T-helper 17 cell (primary cell): ENCODE results near the gene ALOX5. TPM values are rescaled to one million over a fixed set of nuclear protein-coding genes. Genes with fewer than 3 reads are reported as not detected.
A peak's percentile ranks its signal among the peaks of the same experiment; 100 is the strongest.
"Not testable (repeated sequence)": the region's sequence is repeated elsewhere in the genome, so short reads cannot be mapped to it uniquely, and the experiment has no call there.

Experiments
- ATAC-seq: fragments of 150-1000 bp; cut with Tn5 transposase; 2 replicates; pipeline ENCODE4 v1.10.0; 2021; ENCODE audit warnings: mild to moderate bottlenecking, moderate library complexity
- DNase-seq, 3 donors: peaks; one replicate each; pipeline versions ENCODE4 v3.0.0 to v3.0.0-alpha.2; 2020 to 2021
- H3K9me3 ChIP-seq: one replicate; pipeline ENCODE4 v1.7.0; 2013; ENCODE audit warnings: low read length, mild to moderate bottlenecking; ENCODE audit not compliant: control insufficient read depth, poor library complexity, severe bottlenecking
- H3K27ac Mint-ChIP-seq: one replicate; pipeline ENCODE4 v1.8.0; 2022; ENCODE audit warnings: mild to moderate bottlenecking, moderate library complexity, mixed read lengths
- H3K27me3 Mint-ChIP-seq: one replicate; pipeline ENCODE4 v1.8.0; 2022; ENCODE audit warnings: mixed read lengths
- H3K36me3 Mint-ChIP-seq: one replicate; pipeline ENCODE4 v1.8.0; 2022; ENCODE audit warnings: low read depth, mixed read lengths
- H3K4me1 Mint-ChIP-seq: one replicate; pipeline ENCODE4 v1.8.0; 2022; ENCODE audit warnings: mild to moderate bottlenecking, mixed read lengths
- H3K4me3 Mint-ChIP-seq: one replicate; pipeline ENCODE4 v1.8.0; 2022; ENCODE audit warnings: mild to moderate bottlenecking, moderate library complexity, mixed read lengths
- total RNA-seq, 4 donors: library from RNA in 2 of 4; stranded (reverse) in 2 of 4; gene quantifications; one replicate each; pipeline ENCODE4 v1.2.3 and lab custom pipeline; 2022 to 2026

The ALOX5 gene
- 10 to 100 TPM; 19.8 to 66.6 TPM for total RNA-seq
- total RNA-seq (lab: John Stamatoyannopoulos, UW), result 19.3 to 38.4 reads per million in 2 donors

DNA sequence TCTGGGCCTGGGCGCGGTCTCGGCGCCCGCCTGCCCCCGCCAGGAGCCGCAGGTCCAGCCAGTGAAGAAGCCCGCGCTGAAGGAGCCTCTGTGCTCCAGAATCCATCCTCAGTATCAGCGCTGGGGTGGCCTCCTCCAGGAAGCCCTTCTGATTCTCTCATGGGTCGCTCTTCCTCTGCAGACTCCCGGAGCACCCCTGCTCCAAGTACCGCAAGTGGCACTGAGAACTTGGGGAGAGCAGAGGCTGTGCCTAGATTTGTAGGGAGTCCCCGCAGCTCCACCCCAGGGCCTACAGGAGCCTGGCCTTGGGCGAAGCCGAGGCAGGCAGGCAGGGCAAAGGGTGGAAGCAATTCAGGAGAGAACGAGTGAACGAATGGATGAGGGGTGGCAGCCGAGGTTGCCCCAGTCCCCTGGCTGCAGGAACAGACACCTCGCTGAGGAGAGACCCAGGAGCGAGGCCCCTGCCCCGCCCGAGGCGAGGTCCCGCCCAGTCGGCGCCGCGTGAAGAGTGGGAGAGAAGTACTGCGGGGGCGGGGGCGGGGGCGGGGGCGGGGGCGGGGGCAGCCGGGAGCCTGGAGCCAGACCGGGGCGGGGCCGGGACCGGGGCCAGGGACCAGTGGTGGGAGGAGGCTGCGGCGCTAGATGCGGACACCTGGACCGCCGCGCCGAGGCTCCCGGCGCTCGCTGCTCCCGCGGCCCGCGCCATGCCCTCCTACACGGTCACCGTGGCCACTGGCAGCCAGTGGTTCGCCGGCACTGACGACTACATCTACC lies at the start of gene ALOX5:
Gene ALOX5 (plus strand): TSS at position 641 of the 774 bp plus-strand sequence. CDS start 64 bp downstream, at position 705.
- H3K36me3 Mint-ChIP-seq, result peaks cover 6% of the 10 kb centered on the region
- peaks cover 39% of the 10 kb centered on the region for H3K4me1 Mint-ChIP-seq
- peak within 1 kb of the TSS; percentile 74 for H3K27ac Mint-ChIP-seq
- no peaks in the 10 kb centered on the region for H3K9me3 ChIP-seq
- peak within 1 kb of the TSS; percentile 97 for H3K4me3 Mint-ChIP-seq
- H3K27me3 Mint-ChIP-seq, result peaks cover 7% of the 10 kb centered on the region
- ATAC-seq (peak; percentile 70), DNase-seq (peak; percentile 24 to 54 (median 47))

DNA sequence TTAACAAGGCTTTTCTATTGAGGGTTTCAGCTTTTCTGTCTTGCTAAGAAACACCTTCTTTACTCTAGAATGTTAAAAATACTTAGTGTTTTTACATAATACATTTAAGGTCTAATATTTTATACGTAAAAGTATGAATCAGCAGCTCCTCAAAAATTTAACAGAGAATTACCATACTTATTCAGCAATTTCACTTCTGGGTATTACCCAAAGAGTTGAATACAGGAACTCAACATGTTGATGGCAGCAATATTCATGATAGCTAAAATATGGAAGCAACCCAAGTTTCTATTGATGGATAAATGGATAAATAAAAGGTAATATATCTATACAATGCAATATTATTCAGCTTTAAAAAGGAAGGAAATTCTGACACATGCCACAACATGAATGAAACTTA lies 48.9 kb upstream of the ALOX5 start:
- H3K27me3 Mint-ChIP-seq, result no peaks in the 10 kb centered on the region
- no peak overlapping the region for H3K4me3 Mint-ChIP-seq
- ATAC-seq, result no peak
- no peaks in the 10 kb centered on the region for H3K9me3 ChIP-seq
- H3K27ac Mint-ChIP-seq, result no peak overlapping the region
- no peak for DNase-seq
- no peaks in the 10 kb centered on the region for H3K4me1 Mint-ChIP-seq
- peaks cover 2% of the 10 kb centered on the region for H3K36me3 Mint-ChIP-seq

DNA sequence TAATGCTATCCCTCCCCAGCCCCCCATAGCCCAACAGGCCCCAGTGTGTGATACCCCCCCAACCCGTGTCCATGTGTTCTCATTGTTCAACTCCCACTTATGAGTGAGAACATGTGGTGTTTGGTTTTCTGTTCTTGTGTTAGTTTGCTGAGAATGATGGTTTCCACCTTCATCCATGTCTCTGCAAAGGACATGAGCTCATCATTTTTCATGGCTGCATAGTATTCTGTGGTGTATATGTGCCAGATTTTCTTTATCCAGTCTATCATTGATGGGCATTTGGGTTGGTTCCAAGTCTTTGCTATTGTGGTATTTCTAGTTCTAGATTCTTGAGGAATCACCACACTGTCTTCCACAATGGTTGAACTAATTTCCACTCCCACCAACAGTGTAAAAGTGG lies 47.2 kb upstream of the ALOX5 start:
- not testable (repeated sequence) for H3K27ac Mint-ChIP-seq, H3K9me3 ChIP-seq, H3K36me3 Mint-ChIP-seq, H3K4me1 Mint-ChIP-seq, H3K27me3 Mint-ChIP-seq, DNase-seq, ATAC-seq, H3K4me3 Mint-ChIP-seq

DNA sequence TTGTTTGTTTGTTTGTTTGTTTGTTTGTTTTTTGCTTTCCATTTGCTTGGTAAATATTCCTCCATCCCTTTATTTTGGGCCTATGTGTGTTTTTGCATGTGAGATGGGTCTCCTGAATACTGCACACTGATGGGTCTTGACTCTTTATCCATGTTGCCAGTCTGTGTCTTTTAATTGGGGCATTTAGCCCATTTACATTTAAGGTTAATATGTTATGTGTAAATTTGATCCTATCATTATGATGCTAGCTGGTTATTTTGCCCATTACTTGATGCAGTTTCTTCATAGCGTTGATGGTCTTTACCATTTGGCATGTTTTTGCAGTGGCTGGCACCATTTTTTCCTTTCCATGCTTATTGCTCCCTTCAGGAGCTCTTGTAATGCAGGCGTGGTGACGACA lies 42.2 kb upstream of the ALOX5 start:
- not testable (repeated sequence) for DNase-seq, H3K9me3 ChIP-seq, H3K4me1 Mint-ChIP-seq, H3K27ac Mint-ChIP-seq, H3K27me3 Mint-ChIP-seq, ATAC-seq, H3K36me3 Mint-ChIP-seq, H3K4me3 Mint-ChIP-seq

DNA sequence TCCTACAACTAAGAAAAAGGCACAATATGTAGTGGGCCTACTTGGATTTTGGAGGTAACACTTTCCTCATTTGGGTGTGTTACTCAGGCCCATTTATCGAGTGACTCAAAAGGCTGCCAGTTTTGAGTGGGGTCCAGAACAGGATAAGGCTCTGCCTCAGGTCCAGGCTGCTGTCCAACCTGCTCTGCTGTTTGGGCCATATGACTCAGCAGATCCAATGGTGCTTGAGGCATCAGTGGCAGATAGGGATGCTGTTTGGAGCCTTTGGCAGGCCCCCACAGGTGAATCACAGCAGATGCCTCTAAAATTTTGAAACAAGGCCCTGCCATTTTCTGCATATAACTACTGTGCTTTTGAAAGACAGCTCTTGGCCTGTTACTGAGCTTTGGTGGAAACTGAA lies 34.1 kb upstream of the ALOX5 start:
- DNase-seq, result no peak
- no peak overlapping the region for H3K4me3 Mint-ChIP-seq
- ATAC-seq, result no peak
- no peak overlapping the region for H3K27ac Mint-ChIP-seq
- no peaks in the 10 kb centered on the region for H3K27me3 Mint-ChIP-seq
- no peaks in the 10 kb centered on the region for H3K9me3 ChIP-seq
- H3K4me1 Mint-ChIP-seq, result no peaks in the 10 kb centered on the region
- H3K36me3 Mint-ChIP-seq, result peaks cover 2% of the 10 kb centered on the region

- not testable (repeated sequence) for H3K36me3 Mint-ChIP-seq, DNase-seq, H3K27me3 Mint-ChIP-seq, H3K4me3 Mint-ChIP-seq, H3K27ac Mint-ChIP-seq, H3K9me3 ChIP-seq, H3K4me1 Mint-ChIP-seq, ATAC-seq
These were observed 33.6 kb upstream of the ALOX5 start for GRCh38 chr10:45340420-45340819.

- not testable (repeated sequence) for ATAC-seq, H3K4me1 Mint-ChIP-seq, H3K27me3 Mint-ChIP-seq, H3K9me3 ChIP-seq, H3K4me3 Mint-ChIP-seq, H3K27ac Mint-ChIP-seq, DNase-seq, H3K36me3 Mint-ChIP-seq
These were observed 27.2 kb upstream of the ALOX5 start for GRCh38 chr10:45346652-45347335.

DNA sequence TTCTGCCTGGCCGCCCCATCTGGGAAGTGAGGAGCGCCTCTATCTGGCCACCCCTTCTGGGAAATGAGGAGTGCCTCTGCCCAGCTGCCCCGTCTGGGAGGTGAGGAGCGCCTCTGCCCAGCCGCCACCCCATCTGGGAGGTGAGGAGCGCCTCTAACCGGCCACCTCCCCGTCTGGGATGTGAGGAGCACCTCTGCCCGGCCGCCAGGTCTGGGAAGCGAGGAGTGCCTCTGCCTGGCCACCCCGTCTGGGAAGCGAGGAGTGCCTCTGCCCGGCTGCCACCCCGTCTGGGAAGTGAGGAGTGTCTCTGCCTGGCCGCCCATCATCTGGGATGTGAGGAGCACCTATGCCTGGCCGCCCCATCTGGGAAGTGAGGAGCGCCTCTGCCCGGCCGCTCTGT lies 26.6 kb upstream of the ALOX5 start:
- H3K36me3 Mint-ChIP-seq, H3K9me3 ChIP-seq, H3K4me3 Mint-ChIP-seq, DNase-seq, H3K27ac Mint-ChIP-seq, H3K27me3 Mint-ChIP-seq, ATAC-seq, H3K4me1 Mint-ChIP-seq: not testable (repeated sequence)

- ATAC-seq, H3K36me3 Mint-ChIP-seq, H3K4me3 Mint-ChIP-seq, DNase-seq, H3K27ac Mint-ChIP-seq, H3K27me3 Mint-ChIP-seq, H3K9me3 ChIP-seq: not testable (repeated sequence)
- H3K4me1 Mint-ChIP-seq, result peaks cover 15% of the 10 kb centered on the region
These were observed 25.7 kb upstream of the ALOX5 start for GRCh38 chr10:45348196-45348765.

- DNase-seq (no peak), ATAC-seq (no peak)
- H3K4me1 Mint-ChIP-seq, result peaks cover 33% of the 10 kb centered on the region
- no peaks in the 10 kb centered on the region for H3K36me3 Mint-ChIP-seq
- H3K4me3 Mint-ChIP-seq, result no peak overlapping the region
- H3K9me3 ChIP-seq, result peaks cover 2% of the 10 kb centered on the region
- H3K27me3 Mint-ChIP-seq, result peaks cover 7% of the 10 kb centered on the region
- no peak overlapping the region for H3K27ac Mint-ChIP-seq
These were observed 20.8 kb upstream of the ALOX5 start for GRCh38 chr10:45353186-45353585.

GRCh38 chr10:45354261-45354660 lies 19.8 kb upstream of the ALOX5 start:
- Mint-ChIP-seq H3K4me1 (peaks cover 36% of the 10 kb centered on the region), H3K27ac (peak overlapping the region; percentile 2), H3K36me3 (no peaks in the 10 kb centered on the region), H3K4me3 (no peak overlapping the region), H3K27me3 (peaks cover 7% of the 10 kb centered on the region)
- no peaks in the 10 kb centered on the region for H3K9me3 ChIP-seq
- ATAC-seq, result no peak
- no peak for DNase-seq

GRCh38 chr10:45355494-45355893 lies 18.5 kb upstream of the ALOX5 start:
- Mint-ChIP-seq H3K36me3 (peaks cover 2% of the 10 kb centered on the region), H3K27ac (peak overlapping the region; percentile 2), H3K4me1 (peaks cover 38% of the 10 kb centered on the region), H3K4me3 (no peak overlapping the region), H3K27me3 (peaks cover 7% of the 10 kb centered on the region)
- DNase-seq, result no peak
- ATAC-seq, result no peak
- H3K9me3 ChIP-seq, result no peaks in the 10 kb centered on the region

- H3K9me3 ChIP-seq, H3K36me3 Mint-ChIP-seq, H3K27me3 Mint-ChIP-seq, H3K27ac Mint-ChIP-seq, H3K4me3 Mint-ChIP-seq, ATAC-seq, DNase-seq: not testable (repeated sequence)
- peaks cover 28% of the 10 kb centered on the region for H3K4me1 Mint-ChIP-seq
These were observed 15.1 kb upstream of the ALOX5 start for GRCh38 chr10:45358961-45359360.
